ENCODE data around the gene ZNRF3. TPM values are rescaled to one million over a fixed set of nuclear protein-coding genes. Genes with fewer than 3 reads are reported as not detected.

The ZNRF3 gene
- total and polyA plus RNA-seq, 7 donors: 0.23 to 13.6 (median 8.9) TPM

GRCh38 chr22:29044657-29045176 is 161.3 kb downstream of the ZNRF3 start:
- no peak for DNase-seq
- peaks cover 0 to 21% (median 15%) of the 10 kb centered on the region in 4 donors for H3K4me1 ChIP-seq
- 83 to 86% methylated on average over 13 of the region's 13 CpGs for WGBS, 2 donors
- H3K27ac ChIP-seq: peak overlapping the region; percentile 16 to 59 (median 34)
- intact Hi-C loops (cut with DNase I): loop anchor here (5.0 kb wide), 1 partner anchor 437 kb away; no protein-coding TSS in a partner anchor
- H3K9me3 ChIP-seq: no peaks in the 10 kb centered on the region
- H3K4me3 ChIP-seq: no peak overlapping the region
- no peaks in the 10 kb centered on the region for H3K27me3 ChIP-seq
- peaks cover 9 to 65% (median 22%) of the 10 kb centered on the region in 4 donors for H3K36me3 ChIP-seq
- TF ChIP-seq POLR2AphosphoS5 (IDR thresholded peaks at IDR 0.05) (no peak), POLR2A (IDR thresholded peaks at IDR 0.05) (no peak), CTCF (IDR thresholded peaks at IDR 0.05) (no peak), EP300 (IDR thresholded peaks at IDR 0.05) (no peak)

GRCh38 chr22:29048822-29049654 is 165.7 kb downstream of the ZNRF3 start:
- Histone ChIP-seq H3K4me3 (no peak overlapping the region), H3K9me3 (no peaks in the 10 kb centered on the region), H3K27ac (no peak overlapping the region), H3K27me3 (no peaks in the 10 kb centered on the region), H3K36me3 (peaks cover 11 to 73% (median 30%) of the 10 kb centered on the region in 4 donors), H3K4me1 (peaks cover 0 to 5% (median 3%) of the 10 kb centered on the region in 4 donors)
- intact Hi-C loops (cut with DNase I): no loop called here
- WGBS, 2 donors: 94 to 95% methylated on average over 31 of the region's 31 CpGs
- TF ChIP-seq CTCF (IDR thresholded peaks at IDR 0.05) (no peak), POLR2A (IDR thresholded peaks at IDR 0.05) (no peak), POLR2AphosphoS5 (IDR thresholded peaks at IDR 0.05) (no peak), EP300 (IDR thresholded peaks at IDR 0.05) (no peak)
- no peak for DNase-seq

- Histone ChIP-seq H3K36me3 (peaks cover 11 to 65% (median 30%) of the 10 kb centered on the region in 4 donors), H3K4me3 (no peak overlapping the region), H3K27me3 (no peaks in the 10 kb centered on the region), H3K27ac (no peak overlapping the region), H3K4me1 (no peaks in the 10 kb centered on the region), H3K9me3 (no peaks in the 10 kb centered on the region)
- no peak for DNase-seq
- TF ChIP-seq EP300 (IDR thresholded peaks at IDR 0.05): no peak
- no peak for TF ChIP-seq CTCF (IDR thresholded peaks at IDR 0.05)
- no peak for TF ChIP-seq POLR2A (IDR thresholded peaks at IDR 0.05)
- TF ChIP-seq POLR2AphosphoS5 (IDR thresholded peaks at IDR 0.05): no peak
- intact Hi-C loops (cut with DNase I): no loop called here
- WGBS, 2 donors: 82 to 87% methylated on average over 38 of the region's 38 CpGs
Measured at GRCh38 chr22:29049655-29050263, 166.4 kb downstream of the ZNRF3 start.

- DNase-seq: no peak
- TF ChIP-seq CTCF (IDR thresholded peaks at IDR 0.05): no peak
- no peak for TF ChIP-seq POLR2AphosphoS5 (IDR thresholded peaks at IDR 0.05)
- no peak for TF ChIP-seq POLR2A (IDR thresholded peaks at IDR 0.05)
- TF ChIP-seq EP300 (IDR thresholded peaks at IDR 0.05): no peak
- Histone ChIP-seq H3K9me3 (no peaks in the 10 kb centered on the region), H3K4me1 (no peaks in the 10 kb centered on the region), H3K27ac (no peak overlapping the region), H3K27me3 (no peaks in the 10 kb centered on the region), H3K4me3 (no peak overlapping the region), H3K36me3 (peaks cover 11 to 59% (median 30%) of the 10 kb centered on the region in 4 donors)
- WGBS, 2 donors: 92 to 94% methylated on average over 24 of the region's 24 CpGs
- intact Hi-C loops (cut with DNase I): no loop called here
Measured at GRCh38 chr22:29050457-29050856, 167.1 kb downstream of the ZNRF3 start.
